HG03060 (cell line): Measurements from ENCODE around the gene DUSP16.

ENCODE experiments used
- ATAC-seq: cut with Tn5 transposase; IDR thresholded peaks from one replicate; pipeline ENCODE4 v1.9.1; 2021; ENCODE audit warnings: low read depth, moderate number of reproducible peaks; ENCODE audit not compliant: unreplicated experiment

Gene DUSP16

GRCh38 chr12:12550277-12550676, 12.4 kb downstream of the DUSP16 start:
- ATAC-seq = no peak

- no peak for ATAC-seq
These were observed 13.2 kb downstream of the DUSP16 start for GRCh38 chr12:12549426-12549825.

- ATAC-seq = no peak
These were observed 13.9 kb downstream of the DUSP16 start for GRCh38 chr12:12548713-12549112.

- ATAC-seq = no peak
These were observed 16.3 kb downstream of the DUSP16 start for GRCh38 chr12:12546314-12546772.

GRCh38 chr12:12543959-12544358, 18.7 kb downstream of the DUSP16 start:
- ATAC-seq = no peak

GRCh38 chr12:12542964-12543363, 19.7 kb downstream of the DUSP16 start:
- no peak for ATAC-seq

GRCh38 chr12:12542286-12542685, 20.4 kb downstream of the DUSP16 start:
- ATAC-seq = no peak

GRCh38 chr12:12541782-12542181, 20.9 kb downstream of the DUSP16 start:
- ATAC-seq = no peak

- ATAC-seq = no peak
These were observed 22.2 kb downstream of the DUSP16 start for GRCh38 chr12:12540261-12541013.

GRCh38 chr12:12539028-12539810, 23.4 kb downstream of the DUSP16 start:
- no peak for ATAC-seq

GRCh38 chr12:12538535-12538934, 24.1 kb downstream of the DUSP16 start:
- no peak for ATAC-seq

- no peak for ATAC-seq
These were observed 25.2 kb downstream of the DUSP16 start for GRCh38 chr12:12537421-12537820.

- ATAC-seq = no peak
These were observed 27.7 kb downstream of the DUSP16 start for GRCh38 chr12:12534975-12535374.

- no peak for ATAC-seq
These were observed 28.3 kb downstream of the DUSP16 start for GRCh38 chr12:12534166-12534866.

- ATAC-seq = no peak
These were observed 29.3 kb downstream of the DUSP16 start for GRCh38 chr12:12533238-12533829.

- ATAC-seq = no peak
These were observed 31.5 kb downstream of the DUSP16 start for GRCh38 chr12:12531194-12531593.

GRCh38 chr12:12529783-12530421, 32.8 kb downstream of the DUSP16 start:
- ATAC-seq = no peak

- ATAC-seq = no peak
These were observed 34.0 kb downstream of the DUSP16 start for GRCh38 chr12:12528361-12529270.

- no peak for ATAC-seq
These were observed 34.8 kb downstream of the DUSP16 start for GRCh38 chr12:12527820-12528296.
